Stimulated activated CD4-positive, alpha-beta T cell treated with anti-CD3 and anti-CD28 coated beads, Interleukin-1b, Interleukin-23, amount 100 ng/mL, for 24 hours (primary cell): ENCODE data around the gene IQCF6.
"Not testable (repeated sequence)": the region's sequence is repeated elsewhere in the genome, so short reads cannot be mapped to it uniquely, and the experiment has no call there.

Source experiments
- DNase-seq, 4 experiments: peaks; one replicate each; pipeline ENCODE4 v3.0.0-alpha.2; 2020; ENCODE audit warnings: low read depth in 4 of 4, low spot score in 1 of 4

The IQCF6 gene

GRCh38 chr3:51779137-51779536 is at the start of gene IQCF6:
TSS of gene IQCF6 (minus strand) at chr3:51779237. CDS start at chr3:51779224, 13 bp downstream.
- DNase-seq: no peak

GRCh38 chr3:51828297-51828696 is 49.3 kb upstream of the IQCF6 start:
- DNase-seq: no peak

- no peak for DNase-seq
These were observed 40.8 kb upstream of the IQCF6 start for GRCh38 chr3:51819709-51820406.

GRCh38 chr3:51819151-51819550 is 40.1 kb upstream of the IQCF6 start:
- no peak for DNase-seq

- DNase-seq: no peak
These were observed 38.3 kb upstream of the IQCF6 start for GRCh38 chr3:51817375-51817774.

GRCh38 chr3:51816723-51817122 is 37.7 kb upstream of the IQCF6 start:
- DNase-seq: no peak

- no peak for DNase-seq
These were observed 36.6 kb upstream of the IQCF6 start for GRCh38 chr3:51815614-51816013.

- no peak for DNase-seq
These were observed 35.0 kb upstream of the IQCF6 start for GRCh38 chr3:51814034-51814433.

GRCh38 chr3:51813539-51813938 is 34.5 kb upstream of the IQCF6 start:
- DNase-seq: no peak

- DNase-seq: no peak
These were observed 29.9 kb upstream of the IQCF6 start for GRCh38 chr3:51808934-51809333.

GRCh38 chr3:51802106-51802703 is 23.2 kb upstream of the IQCF6 start:
- DNase-seq: no peak

GRCh38 chr3:51800750-51801125 is 21.7 kb upstream of the IQCF6 start:
- no peak for DNase-seq

- DNase-seq: peak in 2 of 4 experiments; percentile 7 to 19
These were observed 21.1 kb upstream of the IQCF6 start for GRCh38 chr3:51799879-51800749.

- DNase-seq: no peak
These were observed 19.4 kb upstream of the IQCF6 start for GRCh38 chr3:51798411-51798963.

GRCh38 chr3:51796854-51797253 is 17.8 kb upstream of the IQCF6 start:
- DNase-seq: no peak

- no peak for DNase-seq
These were observed 15.2 kb upstream of the IQCF6 start for GRCh38 chr3:51794206-51794605.

GRCh38 chr3:51792206-51792605 is 13.2 kb upstream of the IQCF6 start:
- no peak for DNase-seq

- no peak for DNase-seq
These were observed 10.4 kb upstream of the IQCF6 start for GRCh38 chr3:51789437-51789836.

- DNase-seq: not testable (repeated sequence)
These were observed 8.5 kb upstream of the IQCF6 start for GRCh38 chr3:51787576-51787975.

- DNase-seq: no peak
These were observed 7.2 kb upstream of the IQCF6 start for GRCh38 chr3:51786267-51786666.

- DNase-seq: no peak
These were observed 483 bp downstream of the IQCF6 start for GRCh38 chr3:51778554-51778953.

GRCh38 chr3:51777985-51778384 is 1.1 kb downstream of the IQCF6 start:
- no peak for DNase-seq
